Panc1 (cell line): ENCODE data around the gene MGMT. TPM values are rescaled to one million over a fixed set of nuclear protein-coding genes. Genes with fewer than 3 reads are reported as not detected.

Experiments
- ATAC-seq: fragments of 200-7000 bp; cut with Tn5 transposase; 2 replicates; pipeline ENCODE4 v1.9.1; 2020; ENCODE audit warnings: mild to moderate bottlenecking, moderate library complexity
- BruUV-seq: library from RNA; stranded (reverse); fragments of 400-500 nt; replicated peaks from 2 replicates; lab custom pipeline; 2021; lab: Mats Ljungman, UMichigan
- CTCF ChIA-PET: fragments of 300-600 bp; sonication (Branson Sonifier 250); formaldehyde crosslinking; loops from one replicate; lab custom pipeline; 2022; ENCODE audit warnings: antibody characterized with exemption; lab: Charles Lee
- POLR2A ChIA-PET: fragments of 300-600 bp; sonication (Branson Sonifier 250); formaldehyde crosslinking; loops from one replicate; lab custom pipeline; 2022; ENCODE audit warnings: antibody characterized with exemption; lab: Charles Lee
- DNase-seq: peaks from one replicate; pipeline ENCODE4 v3.0.0-alpha.2; 2010; ENCODE audit warnings: low read depth, low spot score
- H3K27ac ChIP-seq: 2 replicates; pipeline ENCODE4 v1.5.1; 2011; ENCODE audit warnings: mild to moderate bottlenecking, low read length, inconsistent platforms
- H3K27me3 ChIP-seq: fragments of 200-500 bp; sonication (Bioruptor generic); 2 replicates; pipeline ENCODE4 v1.6.0; 2014; ENCODE audit warnings: low read length, inconsistent platforms; ENCODE audit not compliant: control insufficient read depth, insufficient read depth
- H3K36me3 ChIP-seq: fragments of 200-500 bp; sonication (Bioruptor generic); 2 replicates; pipeline ENCODE4 v1.5.1; 2014; ENCODE audit warnings: inconsistent platforms, mild to moderate bottlenecking, low read length, moderate library complexity; ENCODE audit not compliant: control insufficient read depth, insufficient read depth
- H3K4me1 ChIP-seq: 2 replicates; pipeline ENCODE4 v1.5.1; 2011; ENCODE audit warnings: inconsistent platforms, mild to moderate bottlenecking, low read length, moderate library complexity; ENCODE audit not compliant: control insufficient read depth, insufficient read depth
- H3K4me3 ChIP-seq, 2 experiments: 2 replicates each; pipeline ENCODE4 v1.5.1; 2011 to 2012; ENCODE audit warnings: low read depth in 2 of 2, low read length in 2 of 2, mild to moderate bottlenecking in 2 of 2, inconsistent platforms in 1 of 2, moderate library complexity in 1 of 2
- H3K9me3 ChIP-seq: fragments of 200-500 bp; sonication (Bioruptor generic); 2 replicates; pipeline ENCODE4 v1.5.1; 2014; ENCODE audit warnings: low read depth, mild to moderate bottlenecking, inconsistent platforms, low read length, moderate library complexity; ENCODE audit not compliant: control insufficient read depth, insufficient read depth
- CTCF ChIP-seq: fragments of 450-650 bp; IDR thresholded peaks from 2 replicates; pipeline ENCODE4 v1.5.1; 2017; ENCODE audit warnings: mild to moderate bottlenecking
- POLR2AphosphoS5 ChIP-seq: IDR thresholded peaks from 2 replicates; pipeline ENCODE4 v1.6.1; 2012; ENCODE audit warnings: mild to moderate bottlenecking, low read depth, low read length, moderate library complexity
- REST ChIP-seq, 2 experiments: IDR thresholded peaks; 2 replicates each; pipeline ENCODE4 v1.6.1; 2011 to 2012; ENCODE audit warnings: low read depth in 2 of 2, control low read depth in 1 of 2, low read length in 1 of 2, mild to moderate bottlenecking in 1 of 2, moderate library complexity in 1 of 2; ENCODE audit not compliant: insufficient read depth in 1 of 2
- SIN3A ChIP-seq: IDR thresholded peaks from 2 replicates; pipeline ENCODE4 v1.6.1; 2012; ENCODE audit warnings: low read depth, mild to moderate bottlenecking, low read length, moderate library complexity, borderline replicate concordance; ENCODE audit not compliant: insufficient read depth
- TCF7L2 ChIP-seq: IDR thresholded peaks from 2 replicates; pipeline ENCODE4 v1.6.1; 2011; ENCODE audit warnings: mild to moderate bottlenecking, low read depth, low read length, inconsistent platforms
- in situ Hi-C: cut with HindIII; loops from 2 replicates; pipeline ENCODE4 v1.10.0; 2016; ENCODE audit warnings: low sequenced_read_pairs, low pct_unique_long_range_greater_than_20kb
- intact Hi-C: fragments of 100-400 bp; cut with micrococcal nuclease; formaldehyde crosslinking; loops from one replicate; pipeline ENCODE4 v1.10.0; 2022; ENCODE audit not compliant: unreplicated experiment
- total RNA-seq: library from RNA; stranded (reverse); gene quantifications from one replicate; pipeline ENCODE4 v1.2.1, GENCODE V29; 2021; ENCODE audit not compliant: unreplicated experiment

MGMT gene
- total RNA-seq, 1 experiment from 2014 or later: 27.3 TPM

- Histone ChIP-seq H3K4me3 (no peak overlapping the region), H3K27ac (no peak overlapping the region), H3K4me1 (no peaks in the 10 kb centered on the region), H3K27me3 (no peaks in the 10 kb centered on the region), H3K36me3 (no peaks in the 10 kb centered on the region), H3K9me3 (no peaks in the 10 kb centered on the region)
- DNase-seq: no peak
- no peak for TF ChIP-seq SIN3A
- no peak for TF ChIP-seq TCF7L2
- no peak for TF ChIP-seq POLR2AphosphoS5
- TF ChIP-seq REST (IDR thresholded peaks at IDR 0.05; ENCODE audit: insufficient read depth in 1 of 2, low read depth in 2 of 2, low read length in 1 of 2): no peak
- TF ChIP-seq CTCF: no peak
- ATAC-seq: no peak
- intact Hi-C loops (no loop called here), in situ Hi-C loops (no loop called here)
- BruUV-seq: no TSS peak
- POLR2A ChIA-PET: no interaction called here
- CTCF ChIA-PET: no interaction called here
Measured at GRCh38 chr10:129541748-129542487, 74.9 kb downstream of the MGMT start.

GRCh38 chr10:129542589-129542988, 75.5 kb downstream of the MGMT start:
- ChIA-PET POLR2A (no interaction called here), CTCF (no interaction called here)
- intact Hi-C loops (no loop called here), in situ Hi-C loops (no loop called here)
- Histone ChIP-seq H3K4me1 (no peaks in the 10 kb centered on the region), H3K27me3 (no peaks in the 10 kb centered on the region), H3K9me3 (no peaks in the 10 kb centered on the region), H3K36me3 (no peaks in the 10 kb centered on the region), H3K4me3 (no peak overlapping the region), H3K27ac (no peak overlapping the region)
- no TSS peak for BruUV-seq
- no peak for DNase-seq
- TF ChIP-seq TCF7L2 (no peak), REST (IDR thresholded peaks at IDR 0.05; ENCODE audit: insufficient read depth in 1 of 2, low read depth in 2 of 2, low read length in 1 of 2) (no peak), CTCF (no peak), POLR2AphosphoS5 (no peak), SIN3A (no peak)
- ATAC-seq: no peak
